Adrenal gland (tissue), 5 donors: ENCODE data around the gene SEZ6.

Experiments
- POLR2A ChIP-seq, 2 donors: fragments of 450-650 bp; IDR thresholded peaks; one replicate each; pipeline ENCODE4 v1.6.1; 2017; ENCODE audit warnings: antibody characterized with exemption in 2 of 2, mild to moderate bottlenecking in 2 of 2, moderate library complexity in 1 of 2
- TF ChIP-seq, protein P1 (sequence below), 6 experiments: fragments of 450-650 bp in 4 of 6; fragments of 200-600 bp in 2 of 6; sonication (generic) in 1 of 6; IDR thresholded peaks; 1 replicate in 5 of 6; 2 replicates in 1 of 6; pipeline versions ENCODE4 v1.5.1 to v1.8.0; 2016 to 2021; ENCODE audit warnings: antibody characterized with exemption in 6 of 6, mild to moderate bottlenecking in 2 of 6, moderate library complexity in 1 of 6
- donor health status: DM: no; HTN: no; CAD: no.

DNA sequence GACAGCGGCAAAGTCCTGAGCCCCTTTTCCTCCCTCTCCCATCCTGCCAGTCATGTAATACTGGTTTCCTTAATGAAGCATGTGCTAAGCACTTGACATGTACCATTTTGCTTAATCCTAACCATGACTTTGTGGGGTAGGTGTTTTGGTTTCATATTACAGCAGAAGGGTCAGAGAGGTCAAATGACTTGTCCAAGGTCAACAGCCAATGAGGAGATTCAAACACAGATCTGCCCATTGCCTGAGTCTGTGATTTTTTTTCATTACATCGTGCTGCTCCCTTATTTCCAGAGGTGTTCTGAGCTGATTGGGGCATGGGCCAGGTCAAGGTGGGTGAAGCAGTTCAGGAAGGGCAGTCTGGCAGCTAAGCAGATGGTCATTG is 36.9 kb downstream of the SEZ6 start:
- TF ChIP-seq, protein P1, sequence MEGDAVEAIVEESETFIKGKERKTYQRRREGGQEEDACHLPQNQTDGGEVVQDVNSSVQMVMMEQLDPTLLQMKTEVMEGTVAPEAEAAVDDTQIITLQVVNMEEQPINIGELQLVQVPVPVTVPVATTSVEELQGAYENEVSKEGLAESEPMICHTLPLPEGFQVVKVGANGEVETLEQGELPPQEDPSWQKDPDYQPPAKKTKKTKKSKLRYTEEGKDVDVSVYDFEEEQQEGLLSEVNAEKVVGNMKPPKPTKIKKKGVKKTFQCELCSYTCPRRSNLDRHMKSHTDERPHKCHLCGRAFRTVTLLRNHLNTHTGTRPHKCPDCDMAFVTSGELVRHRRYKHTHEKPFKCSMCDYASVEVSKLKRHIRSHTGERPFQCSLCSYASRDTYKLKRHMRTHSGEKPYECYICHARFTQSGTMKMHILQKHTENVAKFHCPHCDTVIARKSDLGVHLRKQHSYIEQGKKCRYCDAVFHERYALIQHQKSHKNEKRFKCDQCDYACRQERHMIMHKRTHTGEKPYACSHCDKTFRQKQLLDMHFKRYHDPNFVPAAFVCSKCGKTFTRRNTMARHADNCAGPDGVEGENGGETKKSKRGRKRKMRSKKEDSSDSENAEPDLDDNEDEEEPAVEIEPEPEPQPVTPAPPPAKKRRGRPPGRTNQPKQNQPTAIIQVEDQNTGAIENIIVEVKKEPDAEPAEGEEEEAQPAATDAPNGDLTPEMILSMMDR (IDR thresholded peaks at IDR 0.05): no peak
- TF ChIP-seq POLR2A (IDR thresholded peaks at IDR 0.05): no peak
